Dedifferentiated amniotic fluid mesenchymal stem cell (primary cell): Measurements from ENCODE around the gene CLEC4A.
"Not testable (repeated sequence)": the region's sequence is repeated elsewhere in the genome, so short reads cannot be mapped to it uniquely, and the experiment has no call there.

Experiments used
- DNase-seq: peaks from one replicate; pipeline ENCODE4 v3.0.0-alpha.2; 2016; ENCODE audit errors: extremely low spot score

CLEC4A gene

GRCh38 chr12:8133636-8134397, 10.4 kb downstream of the CLEC4A start:
- DNase-seq, result not testable (repeated sequence)

- not testable (repeated sequence) for DNase-seq
These were observed 11.0 kb downstream of the CLEC4A start for GRCh38 chr12:8134398-8134930.

- not testable (repeated sequence) for DNase-seq
These were observed 18.2 kb downstream of the CLEC4A start for GRCh38 chr12:8141647-8142046.

- DNase-seq, result no peak
These were observed 19.8 kb downstream of the CLEC4A start for GRCh38 chr12:8143261-8143660.

GRCh38 chr12:8145754-8146441, 22.5 kb downstream of the CLEC4A start:
- DNase-seq, result no peak

- DNase-seq, result no peak
These were observed 23.0 kb downstream of the CLEC4A start for GRCh38 chr12:8146442-8146771.

GRCh38 chr12:8154526-8154925, 31.1 kb downstream of the CLEC4A start:
- no peak for DNase-seq

GRCh38 chr12:8156416-8156815, 33.0 kb downstream of the CLEC4A start:
- no peak for DNase-seq

- DNase-seq, result peak; percentile 42
These were observed 33.4 kb downstream of the CLEC4A start, which contains the start of gene ZNF705A for GRCh38 chr12:8156845-8157244. Gene ZNF705A (plus strand): TSS chr12:8157015. CDS start chr12:8172626, 15,611 bp downstream.

GRCh38 chr12:8157484-8158198, 34.2 kb downstream of the CLEC4A start:
- DNase-seq, result no peak

GRCh38 chr12:8172911-8173310, 49.5 kb downstream of the CLEC4A start:
- DNase-seq, result not testable (repeated sequence)

GRCh38 chr12:8179989-8180585, 56.7 kb downstream of the CLEC4A start:
- peak; percentile 46 for DNase-seq

- DNase-seq, result not testable (repeated sequence)
These were observed 57.9 kb downstream of the CLEC4A start for GRCh38 chr12:8181271-8181670.

GRCh38 chr12:8182923-8183322, 59.5 kb downstream of the CLEC4A start:
- not testable (repeated sequence) for DNase-seq

- DNase-seq, result not testable (repeated sequence)
These were observed 59.9 kb downstream of the CLEC4A start for GRCh38 chr12:8183346-8183745.

GRCh38 chr12:8184206-8184605, 60.8 kb downstream of the CLEC4A start:
- DNase-seq, result not testable (repeated sequence)

- DNase-seq, result not testable (repeated sequence)
These were observed 64.7 kb downstream of the CLEC4A start for GRCh38 chr12:8188088-8188487.
